Fibroblast of skin of left biceps (primary cell): ENCODE measurements around the gene SLC39A7.

Experiments
- DNase-seq, 2 experiments: peaks; one replicate each; pipeline ENCODE4 v3.0.0-alpha.2; 2013; ENCODE audit warnings: low read depth in 2 of 2

The SLC39A7 gene

GRCh38 chr6:33170176-33171015 is 30.3 kb upstream of the SLC39A7 start:
- no peak for DNase-seq

DNA sequence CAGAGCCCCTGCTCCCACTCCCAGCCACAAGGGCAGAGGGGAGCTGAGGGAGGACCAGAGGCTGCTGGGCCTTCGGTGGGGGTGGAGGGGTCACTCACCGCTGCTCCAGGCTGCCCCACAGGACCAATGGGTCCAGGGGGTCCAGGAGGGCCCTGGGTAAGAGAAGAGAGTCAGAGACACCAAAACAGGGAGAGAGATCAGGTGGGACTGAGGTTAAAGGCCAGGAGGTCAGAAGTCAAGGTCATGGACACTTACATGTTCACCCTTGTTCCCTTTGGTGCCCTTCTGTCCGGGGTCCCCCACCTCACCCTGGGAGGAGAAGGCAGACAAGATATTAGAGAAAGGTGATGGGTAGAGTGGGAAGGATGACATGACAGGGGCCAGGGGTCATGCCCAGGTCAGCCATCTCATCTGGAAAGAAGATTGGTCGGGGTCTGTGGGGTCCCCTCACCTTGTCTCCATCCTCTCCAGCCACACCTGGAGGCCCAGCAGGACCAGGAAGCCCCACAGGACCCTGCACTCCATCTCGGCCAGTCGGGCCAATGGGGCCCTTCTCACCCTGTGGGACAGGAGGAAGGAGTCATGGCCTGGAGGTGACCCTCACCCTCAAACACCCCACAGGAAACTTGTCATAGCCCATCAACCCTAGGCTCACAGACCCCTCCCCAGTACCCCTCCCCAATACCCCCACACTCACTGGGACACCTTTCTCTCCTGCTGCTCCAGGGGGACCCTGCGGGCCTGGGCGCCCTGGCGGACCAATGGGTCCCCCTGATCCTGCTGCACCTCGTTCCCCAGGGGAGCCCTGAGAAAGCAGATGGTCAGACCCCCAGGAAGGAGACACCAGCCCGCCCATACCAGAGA is 29.4 kb upstream of the SLC39A7 start:
- no peak for DNase-seq

- no peak for DNase-seq
Measured at GRCh38 chr6:33171880-33172687, 28.6 kb upstream of the SLC39A7 start.

DNA sequence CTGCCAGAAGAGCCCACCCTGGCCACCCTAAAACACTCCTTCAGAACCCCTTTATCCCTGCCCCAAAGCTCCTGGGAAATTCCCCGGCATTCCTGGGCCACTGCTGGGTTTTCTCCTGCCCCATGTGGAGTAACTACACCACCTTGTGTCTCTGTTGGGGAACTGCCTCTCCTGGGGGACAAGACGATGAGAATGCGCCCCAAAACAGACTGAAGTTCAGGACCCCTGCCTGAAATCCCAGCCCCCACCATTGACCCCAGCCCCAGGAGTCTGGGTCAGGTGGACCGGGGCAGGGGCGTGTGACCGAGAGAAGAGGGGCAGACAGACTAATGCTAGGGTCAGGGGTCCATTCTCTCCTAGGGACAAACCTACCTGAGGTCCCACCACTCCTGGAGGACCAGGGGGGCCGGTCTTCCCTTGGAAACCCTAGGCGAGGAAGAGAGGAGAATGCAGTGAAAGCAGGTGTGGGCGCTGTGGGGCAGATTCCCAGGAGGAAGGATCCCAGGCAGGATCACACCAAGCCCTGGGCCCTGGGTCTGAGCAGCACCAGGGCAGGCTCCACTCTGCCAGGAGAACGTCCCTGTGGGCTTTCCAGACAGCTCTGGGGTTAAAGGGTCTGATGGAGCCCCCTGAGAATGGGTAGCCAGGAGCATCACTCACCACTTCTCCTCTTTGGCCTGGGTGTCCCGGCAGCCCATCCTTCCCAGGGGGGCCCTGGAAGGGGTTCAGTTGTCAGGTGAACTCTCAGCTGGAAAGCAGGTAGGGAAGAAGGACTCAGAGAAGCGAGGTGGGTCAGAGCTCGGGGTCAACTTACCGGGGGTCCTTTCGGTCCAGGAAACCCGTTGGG is 27.8 kb upstream of the SLC39A7 start:
- DNase-seq, result no peak

DNA sequence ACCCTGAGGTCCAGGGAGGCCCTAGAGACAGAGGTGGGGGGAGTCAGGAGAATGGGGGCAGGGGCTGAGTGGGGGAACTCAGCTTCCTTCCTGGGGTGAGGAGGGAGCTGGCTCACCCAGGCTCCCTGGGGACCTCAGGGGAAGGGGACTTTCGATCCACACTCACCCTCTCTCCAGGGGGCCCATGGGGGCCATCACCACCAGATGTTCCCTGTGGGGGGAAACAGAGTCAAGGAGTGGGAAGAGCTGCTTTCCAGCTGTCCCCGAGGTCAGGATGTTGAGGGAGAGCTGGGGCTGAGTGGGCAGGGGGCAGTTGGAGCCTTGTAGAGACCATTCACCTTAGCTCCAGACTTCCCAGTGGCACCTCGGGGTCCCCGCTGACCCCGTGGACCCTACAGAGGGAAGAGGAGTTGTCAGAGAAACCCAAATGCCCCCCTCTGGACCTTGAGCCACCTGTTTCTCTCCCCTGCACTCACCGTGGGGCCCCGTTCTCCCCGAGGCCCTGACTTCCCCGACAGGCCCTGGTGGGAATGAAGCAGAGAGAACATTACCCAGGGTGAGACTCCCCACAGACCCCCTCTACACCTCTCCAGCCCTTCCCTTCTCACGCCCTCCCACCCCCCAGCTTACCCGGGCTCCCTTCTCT is 27.0 kb upstream of the SLC39A7 start:
- DNase-seq, result no peak

- no peak for DNase-seq
Measured at GRCh38 chr6:33174784-33175183, 25.9 kb upstream of the SLC39A7 start.

DNA sequence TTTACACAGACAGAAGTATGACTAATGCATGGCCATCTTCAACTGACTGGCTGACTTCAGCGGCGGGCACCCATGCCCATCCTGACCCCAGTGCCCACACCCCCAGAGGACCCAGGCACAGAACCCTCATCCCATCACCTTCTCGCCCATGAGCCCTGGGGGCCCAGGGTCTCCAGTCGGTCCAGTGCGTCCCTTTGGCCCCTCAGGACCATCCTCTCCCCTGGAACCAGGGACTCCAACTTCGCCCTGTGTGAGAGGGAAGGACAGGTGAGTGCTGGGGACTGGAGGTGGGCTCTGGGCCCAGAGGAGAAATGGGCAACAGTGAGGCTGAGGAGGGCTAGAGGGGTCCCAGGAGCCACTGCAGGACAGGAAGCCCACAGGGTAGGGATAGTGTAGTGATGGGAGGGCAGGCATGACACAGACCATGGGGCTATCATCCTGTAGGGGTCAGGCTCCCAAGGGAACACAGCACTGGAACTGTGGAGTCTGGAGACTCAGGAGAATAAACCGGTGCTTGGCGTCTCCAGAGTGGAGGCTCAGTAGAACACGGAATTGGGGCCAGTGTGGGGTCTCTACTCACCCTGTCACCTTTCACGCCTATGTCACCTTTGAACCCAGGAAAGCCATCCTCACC is 25.1 kb upstream of the SLC39A7 start:
- no peak for DNase-seq

DNA sequence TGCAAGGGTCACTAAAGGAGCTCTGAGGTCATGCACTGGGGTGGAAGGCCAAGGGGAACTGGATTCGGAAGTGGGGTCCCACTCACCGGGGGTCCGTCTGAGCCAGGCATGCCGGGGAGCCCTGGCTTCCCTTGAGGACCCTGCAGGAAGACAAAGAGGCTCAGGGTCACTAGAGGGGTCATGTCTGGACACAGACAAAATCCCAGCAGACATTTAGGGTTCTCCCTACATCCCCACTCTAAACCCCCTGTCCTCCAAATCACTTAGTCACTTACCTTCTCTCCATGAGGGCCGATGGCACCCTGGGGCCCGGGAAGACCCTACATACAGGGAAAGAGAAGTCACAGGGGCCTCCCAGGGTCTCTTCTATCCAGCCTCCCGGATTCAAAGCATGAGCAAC is 23.8 kb upstream of the SLC39A7 start:
- no peak for DNase-seq

DNA sequence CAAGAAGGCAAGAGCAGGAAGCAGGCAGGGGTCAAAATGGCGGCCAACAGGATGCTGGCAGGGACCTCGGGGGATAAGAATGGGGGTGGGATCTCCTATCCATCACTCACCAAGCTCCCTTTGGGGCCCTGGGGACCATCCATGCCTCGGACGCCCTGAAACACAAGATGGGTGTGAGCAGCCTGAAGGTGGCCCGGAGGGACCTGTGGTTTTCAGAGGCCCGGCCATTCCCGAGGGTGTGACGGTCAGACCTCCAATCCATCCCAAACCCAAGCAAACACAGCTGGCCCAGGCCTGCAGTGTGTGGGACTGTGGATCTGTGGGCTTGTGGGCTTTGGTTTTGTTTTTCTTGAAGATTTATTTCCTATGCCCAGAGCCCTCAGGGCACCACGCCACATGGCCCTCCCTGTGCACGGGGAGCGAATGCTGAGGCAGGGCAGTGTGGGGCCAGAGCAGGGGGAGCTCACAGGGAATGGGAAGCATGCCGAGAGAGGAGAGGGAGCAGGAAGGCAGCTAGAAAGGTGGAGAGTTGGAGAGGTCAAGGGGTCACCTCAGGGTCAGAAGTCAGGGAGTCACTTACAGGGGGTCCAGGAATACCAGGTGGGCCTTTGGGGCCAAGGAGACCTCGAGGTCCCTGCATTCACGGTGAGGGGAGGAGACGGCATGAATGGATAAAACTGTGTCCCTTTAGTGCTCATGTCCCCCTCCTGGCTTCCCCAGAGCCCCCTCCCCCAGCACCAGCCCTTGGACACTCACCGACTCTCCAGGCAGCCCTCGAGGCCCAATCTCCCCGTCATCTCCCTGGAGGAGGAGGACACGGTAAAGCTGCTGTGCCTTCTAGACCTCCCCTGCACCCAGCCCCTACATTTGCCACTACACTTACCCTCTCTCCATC is 22.9 kb upstream of the SLC39A7 start:
- no peak for DNase-seq

DNA sequence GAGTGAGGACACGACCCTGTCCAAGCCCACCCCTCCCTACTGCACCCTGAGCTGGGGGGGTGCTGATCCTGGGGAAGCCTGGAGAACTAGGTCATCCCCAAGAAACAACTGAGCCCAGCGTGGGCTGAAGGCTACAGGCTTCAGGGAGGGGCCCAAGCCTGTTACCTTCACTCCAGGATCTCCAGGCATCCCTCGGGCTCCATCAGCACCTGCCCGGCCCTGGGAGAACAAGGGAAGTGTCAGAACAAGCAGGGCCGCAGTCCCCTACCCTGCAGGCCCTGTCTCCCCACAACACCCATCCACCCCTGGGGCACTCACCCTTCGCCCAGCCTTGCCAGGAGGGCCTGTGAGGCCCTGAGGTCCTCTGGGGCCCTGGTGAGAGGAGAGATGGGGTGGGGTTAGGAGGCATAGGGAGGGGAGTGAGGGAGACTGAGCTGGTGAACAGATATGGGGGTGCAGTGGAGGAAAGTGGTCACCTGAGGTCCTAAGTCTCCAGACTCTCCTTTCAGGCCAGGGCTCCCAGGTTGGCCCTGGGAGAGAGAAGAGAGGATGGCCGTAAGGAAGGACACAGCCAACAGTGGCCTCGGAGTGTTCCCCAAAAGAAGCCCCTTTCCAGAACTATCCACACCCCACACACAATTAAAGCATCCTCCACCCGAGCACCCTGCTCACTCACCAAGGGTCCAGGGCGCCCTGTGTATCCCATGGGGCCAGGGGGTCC is 21.8 kb upstream of the SLC39A7 start:
- DNase-seq, result no peak

DNA sequence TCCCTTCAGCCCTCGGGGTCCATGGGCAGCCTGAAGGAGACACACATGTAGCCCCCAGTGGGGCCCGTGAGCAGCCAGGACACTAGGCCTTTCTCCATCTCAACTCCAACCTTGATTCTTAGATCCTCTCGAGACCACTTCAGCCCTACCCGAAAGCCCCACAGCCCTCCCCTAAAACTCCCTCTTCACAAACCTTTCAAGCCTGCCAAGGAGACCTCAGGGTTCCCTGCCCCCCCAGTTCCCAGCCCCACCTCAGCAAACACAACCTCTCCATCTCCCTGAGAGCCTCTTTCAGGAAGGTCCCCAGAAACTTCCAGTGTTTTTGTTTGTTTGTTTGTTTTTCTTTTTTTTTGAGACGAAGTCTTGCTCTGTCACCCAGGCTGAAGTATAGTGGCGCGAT is 19.5 kb upstream of the SLC39A7 start:
- no peak for DNase-seq

DNA sequence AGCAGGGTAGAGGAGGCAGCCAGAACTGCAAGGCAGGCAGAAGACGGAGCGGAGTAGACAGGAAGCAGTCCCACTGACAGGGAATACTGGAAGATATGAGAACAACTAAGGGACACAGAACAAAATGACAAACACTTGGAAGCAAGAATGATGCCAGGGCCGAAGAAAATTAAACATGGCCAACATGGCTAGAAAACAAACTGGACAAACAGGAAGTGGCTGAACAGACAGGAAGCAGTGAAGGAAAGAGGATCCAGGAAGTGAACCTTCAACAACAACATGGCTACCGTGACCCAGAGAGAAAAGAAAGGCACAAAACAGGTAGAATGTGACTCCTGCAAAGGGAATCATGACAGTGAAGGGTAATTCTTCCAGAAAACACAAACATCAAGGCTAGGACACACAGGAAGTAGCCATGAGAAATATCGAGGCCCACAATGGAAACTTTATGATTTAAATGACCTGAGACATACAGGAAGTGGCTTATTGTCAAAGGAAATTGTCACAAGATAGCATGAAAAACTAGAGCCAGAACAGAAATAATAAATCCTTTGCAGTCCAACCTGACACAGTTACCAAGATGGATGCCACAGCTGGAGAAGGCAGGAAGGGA is 17.5 kb upstream of the SLC39A7 start:
- DNase-seq, result no peak

DNA sequence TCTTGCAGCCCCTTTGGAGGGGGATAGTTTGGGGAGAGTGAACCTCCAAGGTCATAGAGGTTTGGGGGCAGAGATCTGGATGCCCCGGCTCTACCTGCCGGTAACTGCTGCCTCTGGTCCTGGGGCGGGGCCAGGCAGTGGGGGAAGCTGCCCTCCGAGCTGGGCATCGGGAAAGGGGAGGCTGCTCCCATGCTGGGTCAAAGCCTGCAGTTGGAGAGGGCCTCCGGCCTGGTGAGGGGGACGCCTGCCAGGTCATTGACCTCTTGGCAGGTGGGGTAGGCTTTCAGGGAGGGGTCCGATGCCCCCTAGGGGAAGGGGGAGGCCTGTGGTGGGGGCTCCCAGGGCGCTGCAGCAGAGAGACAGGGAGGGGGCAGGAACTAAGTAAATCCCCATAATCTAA is 15.5 kb upstream of the SLC39A7 start:
- DNase-seq, result no peak

DNA sequence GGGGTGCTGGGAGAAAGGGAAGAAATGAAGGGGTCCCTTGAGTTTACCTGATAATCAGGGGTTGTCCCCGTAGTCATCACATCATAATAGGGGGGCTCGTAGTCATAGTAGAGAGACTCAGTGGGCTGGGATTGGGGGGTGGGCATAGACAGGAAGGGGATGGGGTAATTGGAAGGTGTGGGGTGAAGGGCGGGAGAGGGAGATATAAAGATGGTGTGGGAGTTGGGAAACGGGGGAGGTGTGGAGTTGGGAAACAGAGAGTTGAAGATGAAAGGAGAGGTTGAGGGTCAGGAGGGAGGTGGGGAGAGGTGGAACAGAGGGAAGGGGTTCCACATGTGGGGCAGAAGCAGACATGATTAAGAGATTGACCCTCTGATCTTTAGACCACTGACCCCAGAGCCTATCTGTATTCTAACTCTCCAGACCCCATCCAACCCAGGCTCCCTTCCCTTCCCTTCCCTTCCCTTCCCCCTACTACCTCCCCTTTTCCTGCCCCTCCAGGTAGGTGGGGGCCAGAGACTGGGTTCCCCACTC is 14.9 kb upstream of the SLC39A7 start:
- DNase-seq, result no peak

GRCh38 chr6:33187809-33188208 is 12.9 kb upstream of the SLC39A7 start:
- DNase-seq, result no peak

DNA sequence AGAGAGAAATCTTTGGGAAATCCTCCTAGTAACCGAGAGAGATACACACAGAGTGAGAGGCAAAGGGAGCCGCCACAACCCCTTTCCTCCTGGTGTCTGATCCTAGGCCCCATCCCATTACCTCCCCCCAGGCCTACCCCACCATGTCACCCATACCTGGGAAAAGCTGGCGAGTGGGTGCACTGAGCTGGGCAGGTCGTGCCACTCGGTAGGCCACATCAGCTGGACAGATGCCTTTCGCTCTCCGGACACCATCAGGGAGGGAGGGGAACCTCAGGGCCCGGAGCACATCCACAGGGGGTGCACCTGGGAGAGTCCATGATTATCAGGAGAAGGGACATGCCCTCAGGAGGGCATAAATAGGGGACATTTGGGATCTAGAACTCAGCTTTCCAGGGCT is 11.5 kb upstream of the SLC39A7 start:
- DNase-seq, result no peak

DNA sequence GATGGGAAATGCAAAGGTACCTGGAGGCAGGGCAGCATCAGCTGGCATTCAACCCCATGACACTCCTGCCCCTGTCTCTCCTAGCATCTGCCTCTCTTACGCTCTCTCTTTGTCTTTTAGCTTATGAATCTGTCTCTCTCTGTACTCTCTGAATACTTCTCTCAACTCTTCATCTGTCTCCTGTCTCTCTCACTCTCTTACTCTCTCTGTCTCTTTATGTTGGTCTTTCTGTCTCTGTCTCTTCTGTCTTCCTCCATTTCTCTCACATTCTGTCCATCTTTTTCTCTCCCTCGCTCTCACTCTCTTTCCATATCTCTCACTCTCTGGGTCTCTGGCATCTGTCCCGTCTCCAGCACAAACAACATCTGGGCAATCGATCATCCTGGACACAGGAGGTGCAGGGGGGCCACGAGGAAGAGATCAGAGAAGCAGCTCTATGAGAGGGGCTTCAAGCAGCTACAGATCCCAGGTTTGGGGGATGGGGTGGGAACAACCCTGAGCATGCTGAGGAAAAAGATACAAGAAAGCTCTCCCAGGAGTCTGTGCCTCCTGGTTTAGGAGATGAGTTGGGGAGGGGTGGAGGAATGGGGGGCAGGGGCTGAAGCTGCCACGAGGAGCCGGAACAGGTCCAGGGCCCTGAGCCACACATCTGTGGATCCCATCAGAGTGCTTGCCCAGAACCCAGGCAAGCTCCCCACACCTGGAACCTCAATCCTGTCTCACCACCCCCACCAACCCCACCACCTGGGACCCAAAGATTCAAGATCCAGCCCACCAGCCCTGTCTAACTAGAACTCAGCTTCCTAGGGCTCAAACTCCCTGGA is 10.8 kb upstream of the SLC39A7 start:
- no peak for DNase-seq
